Measurements from ENCODE around the gene SPACA1.

DNA sequence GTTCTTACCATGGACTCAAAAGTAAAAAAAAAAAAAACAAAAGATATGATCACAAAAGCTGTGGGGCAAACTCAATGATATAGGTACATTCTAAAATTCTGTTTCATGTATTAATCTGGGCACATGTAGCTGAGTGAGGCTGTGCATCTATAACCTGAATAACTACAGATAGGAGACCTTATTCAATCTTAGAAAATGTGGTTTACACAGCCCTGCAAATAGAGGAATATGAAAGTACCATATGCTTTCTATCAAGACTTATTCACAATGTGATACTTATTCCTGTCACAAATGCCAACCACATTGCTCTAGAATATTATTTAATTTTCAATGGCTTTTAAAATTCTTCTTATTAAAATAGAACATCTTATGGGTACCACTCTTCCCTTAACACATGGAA, 3.1 kb upstream of the SPACA1 start:
- TF ChIP-seq, protein P1, sequence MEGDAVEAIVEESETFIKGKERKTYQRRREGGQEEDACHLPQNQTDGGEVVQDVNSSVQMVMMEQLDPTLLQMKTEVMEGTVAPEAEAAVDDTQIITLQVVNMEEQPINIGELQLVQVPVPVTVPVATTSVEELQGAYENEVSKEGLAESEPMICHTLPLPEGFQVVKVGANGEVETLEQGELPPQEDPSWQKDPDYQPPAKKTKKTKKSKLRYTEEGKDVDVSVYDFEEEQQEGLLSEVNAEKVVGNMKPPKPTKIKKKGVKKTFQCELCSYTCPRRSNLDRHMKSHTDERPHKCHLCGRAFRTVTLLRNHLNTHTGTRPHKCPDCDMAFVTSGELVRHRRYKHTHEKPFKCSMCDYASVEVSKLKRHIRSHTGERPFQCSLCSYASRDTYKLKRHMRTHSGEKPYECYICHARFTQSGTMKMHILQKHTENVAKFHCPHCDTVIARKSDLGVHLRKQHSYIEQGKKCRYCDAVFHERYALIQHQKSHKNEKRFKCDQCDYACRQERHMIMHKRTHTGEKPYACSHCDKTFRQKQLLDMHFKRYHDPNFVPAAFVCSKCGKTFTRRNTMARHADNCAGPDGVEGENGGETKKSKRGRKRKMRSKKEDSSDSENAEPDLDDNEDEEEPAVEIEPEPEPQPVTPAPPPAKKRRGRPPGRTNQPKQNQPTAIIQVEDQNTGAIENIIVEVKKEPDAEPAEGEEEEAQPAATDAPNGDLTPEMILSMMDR (IDR thresholded peaks at IDR 0.05; ENCODE audit: control extremely low read depth in 1 of 3, insufficient read depth in 1 of 3, low read depth in 1 of 3, low read length in 3 of 3) = no peak
- TF ChIP-seq TBP (IDR thresholded peaks at IDR 0.05; ENCODE audit: low read depth, low read length) = no peak

Data from H1 (cell line).